ENCODE results near the gene COMT.

The COMT gene

DNA sequence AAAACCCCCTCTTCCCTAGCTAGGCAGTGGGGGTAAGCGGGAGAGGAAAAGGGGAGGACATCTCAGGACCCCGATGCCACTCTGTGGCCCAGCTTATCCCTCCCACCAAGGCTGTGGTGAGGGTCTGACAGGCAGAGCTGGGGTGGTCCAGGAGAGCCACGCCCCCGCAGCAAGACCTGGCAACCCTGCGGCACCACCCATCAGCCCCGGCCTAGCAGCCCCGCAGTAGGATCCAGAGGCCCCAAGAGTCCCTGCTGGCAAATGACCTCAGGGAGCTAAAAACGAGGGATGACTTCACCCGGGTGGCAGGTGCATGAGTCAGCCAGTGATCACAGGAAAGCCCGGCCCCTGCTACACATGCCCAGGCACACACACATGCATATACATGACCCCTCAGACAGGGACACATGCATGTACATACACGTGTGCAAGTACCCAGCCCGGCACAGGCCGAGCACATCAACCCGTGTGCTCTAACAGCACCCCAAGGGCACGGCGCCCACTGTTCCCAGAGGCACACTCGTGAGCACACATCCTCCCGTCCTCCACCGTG lies 42.7 kb downstream of the COMT start:
- peak; percentile 37 for DNase-seq

DNA sequence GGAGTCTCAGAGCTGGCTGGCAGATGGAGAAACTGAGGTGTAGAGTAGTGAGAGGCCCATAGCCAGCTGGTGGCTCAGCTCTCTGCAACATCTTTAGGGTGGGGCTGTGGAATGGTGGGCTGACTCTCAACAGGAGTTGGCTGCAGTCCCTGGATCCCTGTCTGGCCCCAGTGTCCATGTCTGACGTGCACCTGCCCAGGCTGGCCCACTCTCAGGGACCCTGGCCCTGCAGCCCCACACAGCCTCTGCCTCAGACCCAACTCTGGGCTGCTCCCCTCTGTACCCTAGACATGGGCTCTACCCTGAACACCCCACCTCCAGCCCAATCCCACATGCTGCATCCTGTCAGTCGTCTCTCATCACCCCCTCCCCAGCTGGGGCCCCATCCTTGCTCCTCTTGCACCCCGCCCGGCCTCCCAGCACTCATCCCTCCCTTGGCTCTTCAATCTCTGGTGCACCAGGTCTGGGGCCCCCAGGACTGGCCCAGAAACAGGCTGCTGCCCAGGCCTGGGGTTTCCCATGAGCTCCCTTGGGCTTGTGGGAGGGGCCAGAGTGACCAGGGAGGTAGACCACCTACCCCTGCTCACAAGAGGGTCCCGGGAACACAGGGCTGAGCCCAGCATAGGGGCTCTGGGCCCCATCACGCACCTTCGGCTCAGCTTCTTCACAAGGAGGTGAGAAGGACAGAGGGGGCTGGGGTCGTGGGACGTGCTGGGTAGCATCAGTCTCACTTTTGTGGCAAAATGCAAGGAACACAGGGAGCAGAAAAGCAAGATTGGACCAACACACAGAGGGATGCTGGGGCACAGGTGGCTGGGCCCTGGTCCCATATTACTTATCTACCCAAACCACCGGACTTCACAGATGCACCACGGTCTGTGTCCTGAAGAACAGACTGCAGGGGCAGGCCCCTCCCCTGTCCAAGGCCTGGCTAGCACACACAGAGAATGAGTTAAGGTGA lies 43.6 kb downstream of the COMT start:
- DNase-seq = no peak

- DNase-seq = no peak
These were observed 44.4 kb downstream of the COMT start for GRCh38 chr22:19986011-19986409.

- peak; percentile 61 for DNase-seq
These were observed 45.1 kb downstream of the COMT start for GRCh38 chr22:19986410-19987341.

GRCh38 chr22:19987394-19988306 lies 46.1 kb downstream of the COMT start:
- DNase-seq = no peak

GRCh38 chr22:19988331-19988808 lies 46.8 kb downstream of the COMT start:
- DNase-seq = no peak

GRCh38 chr22:19988965-19989724 lies 47.6 kb downstream of the COMT start:
- DNase-seq = no peak

GRCh38 chr22:19989725-19990067 lies 48.1 kb downstream of the COMT start:
- no peak for DNase-seq

DNA sequence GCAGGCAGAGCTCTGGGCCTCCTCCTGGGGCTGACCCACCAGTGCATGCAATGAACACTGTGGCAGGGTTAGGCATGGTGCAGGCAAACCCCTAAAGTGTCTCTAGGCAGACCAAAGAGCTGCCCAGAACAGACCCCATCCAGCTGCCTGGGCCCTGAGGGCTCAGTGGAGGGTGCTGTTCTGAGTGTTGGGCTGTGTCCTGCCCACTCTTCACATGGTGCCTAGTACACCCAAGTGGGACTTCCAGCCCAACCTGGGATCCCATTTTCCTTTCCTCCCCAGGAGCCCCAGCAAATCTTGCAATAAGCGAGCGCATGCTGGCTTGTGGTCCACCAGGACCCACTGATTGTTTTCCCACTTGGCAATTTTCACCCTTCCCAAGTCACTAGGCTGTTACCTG lies 48.6 kb downstream of the COMT start:
- no peak for DNase-seq

- DNase-seq = no peak
These were observed 49.2 kb downstream of the COMT start for GRCh38 chr22:19990609-19991394.

- no peak for DNase-seq
These were observed 49.7 kb downstream of the COMT start for GRCh38 chr22:19991395-19991644.

- no peak for DNase-seq
These were observed 50.3 kb downstream of the COMT start for GRCh38 chr22:19991645-19992451.

DNA sequence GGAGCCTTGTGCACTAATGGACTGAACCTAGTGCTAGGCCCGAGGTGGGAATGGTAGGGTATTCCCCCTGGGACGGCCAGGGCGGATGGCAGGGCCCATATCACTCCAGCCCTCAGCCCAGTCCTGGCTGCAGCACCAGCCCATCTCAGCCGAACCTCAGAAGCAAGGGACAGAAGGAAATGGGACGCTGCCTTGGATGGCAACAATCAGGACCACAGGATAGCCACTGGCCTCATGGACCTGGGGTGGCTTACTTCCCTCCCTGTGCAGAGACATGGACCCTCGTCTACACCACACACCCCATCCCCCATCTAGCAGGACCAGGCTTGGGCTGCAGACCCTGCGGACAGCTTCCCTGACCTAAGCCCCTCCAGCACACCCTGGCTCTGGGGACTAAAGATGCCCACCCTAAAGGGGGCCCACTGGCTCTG lies 50.9 kb downstream of the COMT start:
- no peak for DNase-seq

DNA sequence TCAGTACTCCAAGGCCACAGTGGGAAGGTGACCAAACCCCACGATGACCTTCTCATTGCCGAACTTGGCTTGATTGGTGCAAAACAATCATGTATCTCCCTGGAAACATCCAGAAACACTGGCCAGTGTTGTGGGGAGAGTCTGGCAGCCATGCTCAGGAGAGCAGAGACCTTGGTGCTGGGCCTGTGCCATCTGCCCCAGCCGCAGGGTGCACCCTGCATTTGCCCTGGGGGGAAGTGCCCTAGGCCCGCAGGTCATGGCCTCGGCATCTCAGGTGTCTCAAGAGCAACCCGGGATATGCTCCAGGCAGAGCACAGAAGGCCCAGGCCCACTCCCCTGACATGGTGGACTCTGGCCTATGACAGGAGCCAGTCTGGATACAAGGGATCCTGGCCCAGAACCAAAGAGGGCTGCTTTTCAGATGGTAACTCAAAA lies 51.4 kb downstream of the COMT start:
- DNase-seq = no peak

- no peak for DNase-seq
These were observed 52.4 kb downstream of the COMT start for GRCh38 chr22:19993926-19994325.

- DNase-seq = no peak
These were observed 53.5 kb downstream of the COMT start for GRCh38 chr22:19994851-19995610.

DNA sequence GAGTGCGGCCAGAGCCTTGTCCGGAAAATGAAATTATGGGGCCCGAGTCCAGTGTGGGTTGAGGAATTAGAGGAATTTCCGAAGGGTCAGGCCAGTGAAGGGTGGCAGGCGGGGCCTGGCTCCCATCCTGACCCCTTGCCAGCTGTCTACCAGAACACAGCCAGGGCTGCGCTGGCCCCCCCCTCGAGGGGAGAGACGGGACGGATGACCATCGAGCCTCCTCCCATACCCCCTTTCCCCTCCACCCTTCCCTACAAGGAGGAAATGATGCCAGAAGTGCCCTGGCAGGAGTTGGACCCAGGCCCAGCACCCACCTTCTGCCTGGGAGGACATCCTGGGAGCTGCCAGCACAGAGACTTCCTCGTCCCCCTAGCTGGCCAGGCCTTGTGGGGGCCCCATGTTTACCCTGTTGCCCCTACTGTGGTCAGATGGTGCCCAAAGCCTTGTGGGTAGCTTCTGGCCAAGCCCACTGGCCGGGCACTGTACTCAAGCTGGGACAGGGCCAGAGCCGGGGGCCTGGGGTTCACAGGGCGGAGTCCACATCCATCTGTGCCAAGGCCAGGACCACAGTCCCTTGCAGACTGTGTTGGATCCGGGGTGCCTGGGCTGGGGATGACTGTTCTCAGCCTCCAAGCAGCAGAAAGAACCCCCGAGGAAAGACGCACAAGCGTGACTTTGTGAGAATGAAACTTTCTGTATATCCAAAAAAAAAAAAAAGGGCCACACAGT lies 54.2 kb downstream of the COMT start:
- no peak for DNase-seq

Data from fibroblast of skin of abdomen (primary cell).